Tibial nerve (tissue), 3 donors: ENCODE measurements around the gene HSF4.

Experiments used
- CTCF ChIP-seq, 5 experiments: fragments of 200-600 bp in 3 of 5; fragments of 450-650 bp in 2 of 5; sonication (generic) in 3 of 5; IDR thresholded peaks; one replicate each; pipeline ENCODE4 v1.5.1; 2016 to 2019; ENCODE audit warnings: antibody characterized with exemption in 5 of 5, mild to moderate bottlenecking in 3 of 5, moderate library complexity in 2 of 5
- POLR2A ChIP-seq, 2 donors: fragments of 450-650 bp; IDR thresholded peaks; one replicate each; pipeline ENCODE4 v1.6.1; 2017; ENCODE audit warnings: antibody characterized with exemption in 2 of 2, mild to moderate bottlenecking in 2 of 2, moderate library complexity in 2 of 2

- TF ChIP-seq CTCF (IDR thresholded peaks at IDR 0.05) (no peak), POLR2A (IDR thresholded peaks at IDR 0.05) (no peak)
Measured at GRCh38 chr16:67199808-67200198, 35.3 kb downstream of the HSF4 start.
